Stimulated activated CD8-positive, alpha-beta memory T cell treated with anti-CD3 and anti-CD28 coated beads, Interleukin-7, amount 100 ng/mL, for 48 hours (primary cell): ENCODE results near the gene RAPSN.
A peak's percentile ranks its signal among the peaks of the same experiment; 100 is the strongest.

Experiments used
- DNase-seq, 2 donors: peaks; one replicate each; pipeline ENCODE4 v3.0.0-alpha.2; 2020; ENCODE audit warnings: low read depth in 1 of 2; ENCODE audit errors: extremely low read depth in 1 of 2

The RAPSN gene

DNA sequence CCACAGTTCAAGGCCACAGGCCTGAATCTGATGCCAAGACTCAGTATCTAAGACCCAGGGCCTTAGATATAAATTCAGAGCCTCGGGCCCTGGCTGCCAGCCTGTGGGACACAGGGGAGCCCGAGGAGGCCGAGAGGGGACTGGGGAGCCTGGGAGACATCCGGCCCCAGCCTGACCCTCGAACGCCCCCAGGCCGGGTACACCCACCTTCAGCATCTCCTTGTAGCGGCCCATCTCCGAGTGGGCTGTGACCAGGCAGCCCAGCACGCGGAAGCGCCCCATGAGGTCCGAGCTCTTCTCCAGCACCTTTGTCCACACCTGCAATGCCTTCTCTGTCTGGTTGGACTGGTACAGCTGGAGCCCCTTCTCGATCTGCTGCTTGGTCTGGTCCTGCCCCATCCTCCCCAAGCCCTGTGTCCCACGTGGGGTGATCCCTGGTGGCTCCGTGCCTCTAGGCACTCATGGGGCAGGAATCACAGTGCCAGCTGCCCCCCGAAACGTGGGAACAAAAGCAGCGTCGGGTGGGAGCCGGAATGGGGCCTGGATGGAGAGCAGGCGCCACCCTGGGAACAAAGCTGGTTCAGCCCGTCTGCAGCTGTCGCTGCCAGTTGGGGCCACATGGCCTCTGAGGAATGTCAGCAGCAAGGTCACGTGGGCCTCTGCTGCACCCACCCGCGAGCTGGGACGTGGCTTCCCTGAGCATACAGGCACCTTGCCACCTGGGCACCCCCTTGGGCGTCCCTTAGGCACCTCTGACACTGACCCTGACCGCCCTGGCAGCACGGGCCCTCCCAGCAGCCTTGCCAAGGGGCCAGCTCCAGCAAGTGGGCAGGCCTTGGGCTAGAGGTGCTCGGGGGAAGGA, at the start of gene RAPSN:
Gene RAPSN, minus strand, starts transcription at position 571 of the 862 bp plus-strand sequence. Its CDS starts 172 bp downstream, at position 399.
- no peak for DNase-seq

DNA sequence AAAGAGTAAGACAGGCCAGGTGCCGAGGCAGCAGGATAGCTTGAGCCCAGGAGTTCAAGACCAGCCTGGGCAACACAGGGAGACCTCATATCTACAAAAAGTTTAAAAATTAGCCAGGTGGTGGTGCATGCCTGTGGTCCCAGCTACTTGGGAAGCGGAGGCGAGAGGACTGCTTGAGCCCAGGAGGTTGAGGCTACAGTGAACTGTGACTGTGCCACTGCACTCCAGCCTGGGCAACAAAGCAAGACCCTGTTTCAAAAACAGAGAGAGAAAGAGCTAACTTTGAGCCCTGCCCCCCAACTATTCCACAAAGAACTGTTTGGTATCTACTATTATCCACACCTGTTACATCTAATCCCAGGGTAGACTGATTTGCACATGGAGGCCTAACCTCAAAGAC, 49.2 kb upstream of the RAPSN start:
- DNase-seq, result no peak

DNA sequence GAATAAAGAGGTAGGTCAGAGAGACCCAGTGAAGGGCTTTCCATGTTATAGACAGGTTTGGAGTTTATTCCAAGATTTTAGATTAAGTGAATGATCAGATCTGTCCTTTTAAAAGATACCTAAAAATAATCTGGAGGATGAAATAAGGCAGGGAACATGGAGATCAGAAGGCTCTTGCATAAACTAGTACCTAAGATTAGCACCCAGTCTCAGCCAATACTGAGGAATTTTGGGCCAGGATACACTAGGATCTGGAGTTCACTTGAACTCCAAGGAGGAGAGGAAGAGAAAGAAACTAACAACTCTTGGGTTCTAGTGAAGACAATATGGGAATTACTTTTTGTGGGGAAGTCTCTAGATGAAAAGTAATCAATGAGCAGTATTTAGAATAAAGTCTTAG, 47.9 kb upstream of the RAPSN start:
- DNase-seq, result no peak

DNA sequence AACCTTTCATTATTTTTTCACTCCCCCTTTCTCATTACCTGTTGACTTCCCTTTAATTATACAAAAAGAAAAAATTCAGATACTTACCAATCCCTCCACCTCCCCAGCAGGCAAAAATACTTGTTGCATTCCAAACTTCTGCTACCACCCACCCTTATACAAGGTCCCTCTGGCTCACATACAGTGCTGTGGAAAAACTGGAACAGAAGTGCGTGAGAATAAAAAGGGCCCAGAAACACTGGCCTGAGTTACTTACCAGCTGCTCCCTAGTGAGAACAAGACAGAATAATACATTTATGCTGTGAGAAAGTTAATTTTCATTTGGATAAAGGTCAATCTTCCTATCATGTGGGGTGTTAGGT, 46.9 kb upstream of the RAPSN start:
- no peak for DNase-seq

DNA sequence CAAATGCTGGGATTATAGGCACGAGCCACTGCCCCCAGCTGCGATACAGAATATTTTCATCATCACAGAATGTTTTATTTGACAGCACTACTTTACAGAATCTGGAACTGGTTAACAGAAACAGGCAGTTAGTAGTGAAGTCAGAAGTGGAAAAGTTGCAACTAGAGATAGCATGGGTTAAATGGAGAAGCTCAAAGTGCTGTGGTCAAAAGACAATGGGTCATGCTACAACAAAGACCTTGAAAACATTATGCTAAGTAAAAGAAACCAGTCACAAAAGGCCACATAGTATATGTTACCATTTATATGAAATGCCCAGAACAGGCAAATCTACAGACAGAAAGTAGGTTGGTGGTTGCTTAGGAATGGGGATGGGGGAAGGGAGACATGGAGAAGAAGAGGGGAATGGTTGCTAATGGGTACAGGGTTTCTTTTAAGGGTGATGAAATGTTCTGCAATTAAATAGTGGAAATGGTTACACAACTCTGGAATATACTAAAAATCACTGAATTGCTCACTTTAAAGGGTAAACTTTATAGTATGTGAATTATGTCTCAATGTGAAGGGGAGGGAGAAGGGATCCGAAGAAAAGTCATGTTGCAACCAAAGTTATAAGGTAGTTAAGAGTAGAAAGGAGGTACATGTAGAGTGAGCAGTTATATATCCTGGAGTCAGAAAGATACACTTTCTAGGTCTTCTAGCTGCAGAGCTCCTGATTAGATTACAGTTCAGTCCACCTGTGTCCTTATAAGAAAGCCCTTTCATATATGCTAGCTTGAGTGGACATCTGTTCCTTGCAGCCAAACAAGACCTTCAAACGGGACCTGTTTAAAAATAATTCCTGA, 46.3 kb upstream of the RAPSN start:
- no peak for DNase-seq

DNA sequence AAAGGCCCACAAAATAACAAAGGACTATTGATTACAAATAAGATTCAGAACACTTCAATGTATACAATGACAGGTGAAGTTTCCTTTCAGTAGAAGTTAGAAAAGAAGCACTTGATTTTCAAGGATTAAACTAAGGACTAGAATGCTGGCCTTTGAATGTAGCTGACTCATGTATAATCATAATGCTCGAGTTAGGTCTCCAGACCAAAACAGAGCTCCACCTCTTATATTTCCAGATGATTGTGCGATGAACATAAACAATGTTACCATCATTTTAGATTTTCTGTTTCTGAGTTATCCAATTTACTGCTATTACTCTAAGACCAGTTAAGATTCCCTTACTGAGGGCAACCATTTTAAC, 40.4 kb upstream of the RAPSN start:
- no peak for DNase-seq

DNA sequence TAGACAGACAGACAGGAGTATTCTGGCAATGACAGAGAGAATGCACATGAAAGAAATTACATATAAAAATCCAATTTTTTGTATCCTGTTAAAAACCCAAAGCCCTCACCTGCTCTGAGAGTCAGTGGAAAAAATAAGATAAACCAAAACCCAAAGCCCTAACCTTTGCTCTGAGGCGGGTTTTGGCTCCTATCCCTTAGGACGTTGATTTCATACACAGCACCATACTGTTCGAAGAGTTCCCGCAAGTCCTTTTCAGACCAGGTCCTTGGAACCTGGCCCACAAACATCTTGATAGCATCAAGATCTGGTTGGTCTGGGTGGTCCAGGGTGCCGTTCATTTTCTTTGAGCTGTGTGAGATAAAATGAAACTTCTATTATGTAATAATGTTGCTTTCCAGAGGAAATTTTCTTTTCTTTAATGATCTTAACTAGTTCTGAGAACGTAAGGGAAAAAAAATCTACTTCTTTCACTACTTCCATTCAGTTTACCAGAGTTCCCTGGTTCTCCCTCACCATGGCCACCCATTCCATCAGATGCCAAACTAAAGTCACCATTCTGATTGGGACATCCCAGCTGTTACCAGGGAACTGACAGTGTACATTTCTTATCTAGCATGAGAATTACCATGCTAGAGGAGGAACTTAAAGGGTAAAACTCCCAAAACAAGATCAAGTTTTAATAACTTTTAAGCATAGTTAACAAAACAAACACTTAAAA, 39.9 kb upstream of the RAPSN start:
- DNase-seq, result no peak

DNA sequence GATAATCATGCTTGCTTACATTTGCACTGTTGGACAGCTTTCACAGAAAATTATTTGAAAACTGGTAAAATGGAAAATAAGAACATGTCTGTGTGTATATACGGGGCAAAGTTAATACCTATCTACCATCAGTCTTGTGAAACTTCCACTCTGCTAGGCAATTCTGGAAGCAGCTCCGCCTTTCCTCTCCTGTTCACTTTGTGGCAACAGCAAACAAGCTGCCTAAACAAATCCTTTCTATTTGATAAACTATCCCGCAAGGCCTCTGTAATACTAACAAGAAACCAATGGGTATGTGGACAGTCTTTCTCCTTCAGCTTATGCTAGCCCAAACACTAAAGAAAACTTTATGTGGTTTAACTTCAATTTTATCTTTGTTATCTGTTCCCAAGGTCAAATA, 39.2 kb upstream of the RAPSN start:
- DNase-seq, result no peak

DNA sequence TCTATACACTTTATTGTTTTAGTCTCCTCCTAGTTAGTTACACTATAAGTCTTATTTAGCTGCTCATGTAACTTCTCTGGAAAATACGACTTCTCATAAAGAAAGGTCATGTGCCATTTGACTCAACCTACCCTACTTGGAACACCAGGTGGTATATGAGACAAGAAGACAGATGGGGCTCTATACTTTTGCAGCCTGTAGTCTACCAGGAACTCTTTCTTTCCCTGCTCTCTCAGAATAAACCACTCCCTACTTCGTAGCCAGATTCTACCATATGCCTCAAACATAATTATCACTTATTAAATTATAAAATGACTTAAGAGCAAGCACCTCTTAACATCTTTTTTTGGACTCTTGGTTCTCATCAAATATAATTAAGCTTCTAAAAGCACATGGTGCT, 38.5 kb upstream of the RAPSN start:
- DNase-seq, result no peak

DNA sequence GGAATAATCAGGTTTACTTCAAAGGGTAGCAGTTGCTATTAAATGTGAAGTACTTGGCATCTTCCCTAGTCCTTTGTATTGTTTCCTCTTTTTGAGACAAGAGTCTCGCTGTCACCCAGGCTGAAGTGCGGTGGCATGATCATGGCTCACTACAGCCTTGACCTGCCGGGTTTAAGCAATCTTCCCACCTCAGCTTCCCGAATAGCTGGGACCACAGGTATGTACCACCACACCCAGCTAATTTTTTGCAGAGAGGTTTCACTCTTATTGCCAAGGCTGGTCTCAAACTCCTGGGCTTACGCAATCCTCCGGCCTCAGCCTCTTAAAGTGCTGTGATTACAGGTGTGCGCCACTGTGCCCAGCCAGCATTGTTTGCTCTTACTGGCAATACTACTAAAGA, 36.2 kb upstream of the RAPSN start:
- DNase-seq, result no peak

DNA sequence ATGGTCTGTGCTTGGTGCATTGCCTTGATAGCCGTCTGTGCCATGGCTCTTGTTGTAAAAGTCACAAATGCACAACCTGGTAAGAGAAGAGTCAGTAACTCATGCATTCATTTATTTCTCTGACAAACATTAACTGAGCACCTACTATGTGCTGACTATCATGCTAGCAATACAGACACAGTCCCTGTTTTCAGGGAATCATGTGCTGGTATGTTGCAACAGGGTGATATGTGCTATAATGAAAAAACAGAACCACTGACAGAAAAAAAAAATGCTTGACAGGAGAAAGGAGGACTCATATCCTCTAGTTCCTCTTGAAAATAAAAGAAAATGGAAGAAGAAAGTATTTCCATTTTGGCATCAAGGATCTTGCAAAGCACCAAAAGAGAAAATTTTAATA, 34.5 kb upstream of the RAPSN start:
- no peak for DNase-seq

DNA sequence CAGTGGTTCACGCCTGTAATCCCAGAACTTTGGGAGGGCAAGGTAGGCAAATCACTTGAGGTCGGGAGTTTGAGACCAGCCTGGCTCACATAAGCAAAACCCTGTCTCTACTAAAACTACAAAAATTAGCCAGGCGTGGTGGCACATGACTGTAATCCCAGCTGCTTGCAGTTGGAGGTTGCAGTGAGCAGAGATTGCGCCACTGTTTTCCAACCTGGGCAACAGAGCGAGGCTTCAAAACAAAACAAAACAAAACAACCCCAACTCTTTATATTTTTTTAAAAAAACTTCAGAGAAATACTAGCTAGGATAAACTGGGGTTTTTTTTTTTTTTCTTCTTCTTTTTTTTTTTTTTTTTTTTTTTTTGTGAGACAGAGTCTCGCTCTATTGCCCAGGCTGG, 31.8 kb upstream of the RAPSN start:
- no peak for DNase-seq

DNA sequence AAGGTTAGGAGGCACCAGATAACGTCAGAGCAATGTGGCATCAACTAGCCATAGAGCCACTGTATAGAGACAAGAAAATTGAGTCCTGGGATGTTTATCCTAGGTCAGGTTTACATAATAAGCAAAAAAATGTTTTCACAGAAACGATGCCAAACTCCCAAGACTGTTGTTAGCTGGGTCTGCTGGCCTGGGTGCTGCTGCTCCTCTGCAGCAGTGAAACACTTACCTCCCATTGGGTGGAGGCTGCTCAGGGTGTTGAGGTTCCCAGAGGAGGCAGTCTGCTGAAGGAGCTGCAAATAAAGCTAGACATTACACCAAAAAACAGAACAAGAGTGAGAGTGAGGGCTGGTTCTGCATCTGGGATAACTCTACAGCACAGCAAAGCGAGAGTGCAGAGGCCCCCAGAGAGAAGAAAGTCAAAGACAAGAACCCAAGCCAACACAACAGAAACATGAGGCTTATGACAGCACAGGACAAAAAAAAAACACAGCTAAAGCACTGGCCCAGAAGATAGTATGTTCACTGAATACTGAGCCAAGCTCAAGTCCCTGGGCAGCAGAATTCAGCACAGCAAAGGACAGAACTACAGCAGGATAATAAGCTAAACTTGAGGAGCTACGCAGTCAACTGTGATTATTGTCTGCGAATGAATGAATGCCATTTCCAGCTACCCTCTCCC, 29.9 kb upstream of the RAPSN start:
- DNase-seq, result no peak

DNA sequence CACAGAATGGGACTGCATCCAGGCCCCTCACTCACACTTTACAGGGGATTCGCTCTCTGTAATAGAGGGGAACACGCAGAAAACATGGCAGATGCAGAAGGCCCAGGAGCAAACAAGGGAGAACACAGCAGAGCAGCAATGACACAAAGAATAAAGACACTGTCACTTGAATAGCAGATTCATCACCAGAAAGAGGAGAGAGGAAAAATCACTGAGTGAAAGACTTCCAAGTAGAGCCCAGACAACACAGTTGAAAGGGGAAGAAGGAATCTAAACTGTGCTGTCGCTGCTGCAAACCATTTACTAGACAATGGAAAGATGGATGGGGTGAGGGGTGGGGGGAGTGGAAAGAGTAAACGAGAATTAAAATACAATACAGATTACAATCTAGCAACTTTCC, 28.8 kb upstream of the RAPSN start:
- no peak for DNase-seq

DNA sequence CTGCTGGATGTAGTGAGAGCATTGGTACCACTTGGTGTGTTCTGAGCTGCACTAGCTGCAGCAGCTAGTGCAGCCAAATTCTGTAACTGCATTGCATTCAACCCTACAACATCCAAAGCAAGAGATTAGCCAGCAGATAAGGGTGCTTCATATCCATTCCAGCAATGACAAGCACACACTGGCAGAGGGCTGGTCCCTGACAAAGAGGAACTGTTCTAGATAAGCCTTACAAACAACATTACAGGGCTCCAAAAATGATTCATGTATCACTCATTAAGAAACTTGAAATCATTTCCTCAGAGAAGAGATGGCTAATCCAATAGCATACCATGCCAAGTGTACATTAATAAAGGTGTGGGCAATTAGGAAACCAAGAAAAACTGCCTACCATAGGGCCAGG, 28.4 kb upstream of the RAPSN start:
- DNase-seq, result peak in 1 of 2 donors; percentile 23

DNA sequence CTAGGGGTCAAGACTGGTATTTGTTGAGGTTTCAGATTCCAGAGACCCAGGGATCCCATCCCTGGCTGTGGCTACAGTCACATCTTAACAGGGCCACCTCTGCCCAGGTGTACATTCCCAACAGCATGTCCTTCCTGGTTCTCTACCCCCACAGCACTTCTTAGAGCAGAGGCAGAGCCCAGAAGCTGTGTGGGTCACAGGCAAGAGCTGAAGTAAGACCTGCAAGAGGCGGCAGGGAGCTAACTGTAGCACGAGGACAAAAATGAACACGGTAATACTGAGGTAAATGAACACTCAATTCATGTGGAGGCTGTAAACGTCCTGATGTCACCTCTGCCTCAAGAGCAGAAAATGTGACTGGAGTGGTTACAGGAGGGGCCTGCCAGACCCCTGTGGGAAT, 21.7 kb upstream of the RAPSN start:
- DNase-seq, result no peak

DNA sequence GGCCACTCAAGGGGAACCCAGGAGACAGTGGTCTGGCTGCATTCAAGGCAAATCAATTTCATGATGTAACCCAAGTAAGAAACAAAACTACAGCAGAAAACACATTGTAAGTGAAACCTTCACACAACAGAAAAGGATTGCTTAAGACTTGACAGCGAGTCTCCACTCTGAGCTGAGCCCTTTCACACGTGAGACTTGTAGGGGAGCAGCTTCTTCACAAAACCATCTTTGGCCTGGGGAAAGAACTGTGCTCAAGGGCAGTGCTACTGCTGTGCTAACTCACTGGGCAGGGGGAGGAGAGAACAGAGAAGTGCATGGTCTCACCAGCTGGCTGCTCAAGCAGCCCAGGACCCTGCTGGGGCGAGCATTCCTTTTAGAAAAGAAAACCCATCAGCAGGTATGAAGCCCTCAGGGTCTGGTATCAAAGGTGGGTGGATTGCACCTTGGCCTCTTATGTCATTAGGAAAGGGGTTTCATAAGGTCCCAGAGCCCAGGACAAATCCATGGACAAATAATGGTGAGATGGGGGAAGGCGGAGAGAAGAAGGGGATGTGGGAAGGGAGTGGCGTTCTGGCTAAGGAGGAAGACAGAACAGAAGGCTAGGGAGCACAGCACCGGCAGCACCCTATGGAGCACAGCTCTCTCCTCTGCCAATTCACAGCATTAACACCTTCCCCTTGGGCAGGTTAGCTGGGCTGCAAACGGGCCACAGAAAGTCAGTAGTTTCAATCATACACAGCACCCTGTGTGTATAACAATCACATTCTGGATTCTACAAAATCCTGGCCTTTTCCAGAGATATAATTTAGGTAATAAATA, 20.6 kb upstream of the RAPSN start:
- no peak for DNase-seq

DNA sequence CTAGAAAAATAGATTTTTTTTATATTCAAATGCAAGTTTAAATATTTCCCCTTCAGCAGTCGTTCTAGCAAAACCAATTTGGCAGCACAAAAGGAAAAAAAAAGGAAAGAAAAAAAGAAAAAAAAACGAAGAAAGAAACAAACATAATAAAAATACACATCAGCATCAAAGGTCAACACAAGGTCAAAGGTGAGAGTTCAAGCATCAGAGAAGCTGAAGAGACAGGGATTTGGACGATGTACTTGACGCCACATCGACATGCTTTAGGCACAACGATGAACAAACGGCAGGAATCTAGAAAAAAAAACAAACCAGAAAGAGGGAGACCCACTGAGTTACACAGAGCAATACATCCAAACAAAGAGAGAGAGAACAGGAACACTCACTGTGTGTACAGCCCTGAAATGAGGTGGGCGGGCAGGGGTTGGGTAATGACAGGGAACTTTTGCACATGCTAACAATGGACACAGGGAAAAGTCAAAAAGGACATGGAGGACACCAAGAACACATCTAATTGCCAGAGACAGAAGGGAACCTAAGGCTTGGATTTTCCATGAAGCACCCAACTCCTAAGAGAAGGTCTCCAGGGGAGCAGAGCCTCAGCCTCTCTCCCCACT, 19.8 kb upstream of the RAPSN start:
- DNase-seq, result no peak

DNA sequence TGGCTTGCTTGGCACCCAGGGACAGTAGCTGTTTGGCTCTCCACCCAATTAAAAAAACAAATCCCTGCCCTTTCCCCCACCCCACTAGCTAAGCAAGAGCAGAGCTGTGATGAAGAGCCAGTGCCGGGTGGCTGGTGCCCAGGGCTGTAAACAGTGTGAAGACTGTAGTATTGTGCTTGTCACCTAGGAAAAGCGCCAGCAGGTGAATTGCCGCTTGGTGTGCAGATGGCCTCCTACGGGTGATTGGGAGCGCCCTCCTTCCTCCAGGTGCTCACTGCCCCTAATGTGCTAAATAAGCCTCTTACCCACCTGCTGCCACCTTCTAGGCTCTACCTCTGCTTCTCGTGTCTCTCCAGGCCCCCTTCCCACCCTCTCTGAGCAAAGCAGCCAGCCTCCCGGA, 18.4 kb upstream of the RAPSN start:
- no peak for DNase-seq
